HL-60 (cell line): ENCODE measurements around the gene SLC25A19.

Experiments
- DNase-seq, 2 experiments: peaks; one replicate each; pipeline ENCODE4 v3.0.0-alpha.2; 2010 to 2020; ENCODE audit warnings: low read depth in 1 of 2, low spot score in 1 of 2
- H3K27ac ChIP-seq: fragments of 250-450 bp; sonication (Bioruptor Pico); replicated peaks from 2 replicates; pipeline ENCODE4 v1.5.1; 2020; ENCODE audit warnings: mild to moderate bottlenecking, moderate library complexity
- H3K27me3 ChIP-seq: fragments of 250-450 bp; sonication (Bioruptor Pico); 2 replicates; pipeline ENCODE4 v1.5.1; 2021; ENCODE audit warnings: mild to moderate bottlenecking, moderate library complexity; ENCODE audit not compliant: insufficient read depth, poor library complexity, severe bottlenecking
- H3K4me3 ChIP-seq: replicated peaks from 2 replicates; pipeline ENCODE4 v1.5.1; 2011; ENCODE audit warnings: mild to moderate bottlenecking, control low read depth, low read length; ENCODE audit not compliant: insufficient read depth
- CTCF ChIP-seq: IDR thresholded peaks from one replicate; pipeline ENCODE4 v1.5.1; 2011; ENCODE audit warnings: low read length, control low read depth, inconsistent platforms; ENCODE audit not compliant: insufficient read depth
- GABPA ChIP-seq: IDR thresholded peaks from 2 replicates; pipeline ENCODE4 v1.6.1; 2012; ENCODE audit warnings: low read depth
- POLR2AphosphoS5 ChIP-seq: IDR thresholded peaks from 2 replicates; pipeline ENCODE4 v1.6.1; 2012; ENCODE audit warnings: low read depth
- REST ChIP-seq: IDR thresholded peaks from 2 replicates; pipeline ENCODE4 v1.6.1; 2012; ENCODE audit warnings: low read depth; ENCODE audit not compliant: insufficient replicate concordance
- SPI1 ChIP-seq: IDR thresholded peaks from 2 replicates; pipeline ENCODE4 v1.6.1; 2012; ENCODE audit warnings: low read depth, mild to moderate bottlenecking, borderline replicate concordance

SLC25A19 gene

GRCh38 chr17:75313941-75314551, 24.8 kb upstream of the SLC25A19 start:
- Histone ChIP-seq H3K27ac (peak overlapping the region; percentile 96), H3K4me3 (no peak overlapping the region), H3K27me3 (no peaks in the 10 kb centered on the region)
- DNase-seq, result peak; percentile 87 to 90
- TF ChIP-seq POLR2AphosphoS5 (peak; percentile 62), GABPA (no peak), SPI1 (peak; percentile 75; the same call in 1 of the 2 replicates), REST (no peak), CTCF (no peak)

GRCh38 chr17:75308732-75309629, 19.7 kb upstream of the SLC25A19 start:
- TF ChIP-seq GABPA (no peak), POLR2AphosphoS5 (peak; percentile 32; the same call in 1 of the 2 replicates), SPI1 (no peak), CTCF (no peak), REST (no peak)
- no peak overlapping the region for H3K4me3 ChIP-seq
- no peaks in the 10 kb centered on the region for H3K27me3 ChIP-seq
- peak in 1 of 2 experiments; percentile 69 for DNase-seq
- H3K27ac ChIP-seq, result peak overlapping the region; percentile 96

- no peak for TF ChIP-seq POLR2AphosphoS5
- no peak for TF ChIP-seq GABPA
- TF ChIP-seq SPI1, result no peak
- no peak for TF ChIP-seq REST
- TF ChIP-seq CTCF, result no peak
- H3K27ac ChIP-seq, result peak overlapping the region; percentile 96
- H3K4me3 ChIP-seq, result no peak overlapping the region
- no peaks in the 10 kb centered on the region for H3K27me3 ChIP-seq
- no peak for DNase-seq
These were observed 18.9 kb upstream of the SLC25A19 start for GRCh38 chr17:75307957-75308731.
